OCI-LY7 (cell line): ENCODE measurements around the gene DROSHA. TPM values are rescaled to one million over a fixed set of nuclear protein-coding genes. Genes with fewer than 3 reads are reported as not detected.

Experiments used
- BruUV-seq: library from RNA; stranded (reverse); fragments of 400-500 nt; replicated peaks from 2 replicates; lab custom pipeline; 2021; lab: Mats Ljungman, UMichigan
- CTCF ChIA-PET: fragments of 300-600 bp; sonication (Branson Sonifier 250); formaldehyde crosslinking; loops from one replicate; lab custom pipeline; 2022; ENCODE audit warnings: antibody characterized with exemption; ENCODE audit not compliant: unreplicated experiment; lab: Charles Lee
- POLR2A ChIA-PET: fragments of 300-600 bp; sonication (Branson Sonifier 250); formaldehyde crosslinking; loops from one replicate; lab custom pipeline; 2022; ENCODE audit warnings: antibody characterized with exemption; lab: Charles Lee
- DNase-seq: peaks from one replicate; pipeline ENCODE4 v3.0.0-alpha.2; 2015; ENCODE audit warnings: low spot score
- H2AFZ ChIP-seq: fragments of 200-600 bp; sonication (generic), shearing (Covaris generic); 2 replicates; pipeline ENCODE4 v1.6.1; 2014; ENCODE audit warnings: mild to moderate bottlenecking, antibody characterized with exemption, low read length, moderate library complexity
- H3K27ac ChIP-seq: fragments of 200-600 bp; sonication (generic); 2 replicates; pipeline ENCODE4 v1.5.1; 2014; ENCODE audit warnings: mixed run types, low read depth, mild to moderate bottlenecking, moderate library complexity, low read length, inconsistent platforms; ENCODE audit not compliant: poor library complexity, severe bottlenecking
- H3K36me3 ChIP-seq: fragments of 200-600 bp; sonication (generic); 2 replicates; pipeline ENCODE4 v1.6.1; 2014; ENCODE audit warnings: mild to moderate bottlenecking, antibody characterized with exemption, low read length, moderate library complexity, mixed read lengths; ENCODE audit not compliant: insufficient read depth
- H3K4me1 ChIP-seq: fragments of 200-600 bp; sonication (generic); 2 replicates; pipeline ENCODE4 v1.5.1; 2014; ENCODE audit warnings: mild to moderate bottlenecking, low read length; ENCODE audit not compliant: insufficient read depth, poor library complexity, severe bottlenecking
- H3K4me2 ChIP-seq: fragments of 200-600 bp; sonication (generic); 2 replicates; pipeline ENCODE4 v1.6.1; 2014; ENCODE audit warnings: mild to moderate bottlenecking, low read length
- H3K4me3 ChIP-seq: fragments of 200-600 bp; sonication (generic); 2 replicates; pipeline ENCODE4 v1.5.1; 2014; ENCODE audit warnings: mild to moderate bottlenecking, low read depth, low read length; ENCODE audit not compliant: poor library complexity, severe bottlenecking
- H3K79me2 ChIP-seq: fragments of 200-600 bp; sonication (generic); 2 replicates; pipeline ENCODE4 v1.6.1; 2016; ENCODE audit warnings: low read depth, mild to moderate bottlenecking, low read length, moderate library complexity, mixed read lengths; ENCODE audit not compliant: insufficient read depth
- H3K9me2 ChIP-seq: fragments of 200-600 bp; sonication (generic); 2 replicates; pipeline ENCODE4 v1.6.1; 2016; ENCODE audit warnings: mild to moderate bottlenecking, low read length, mixed read lengths; ENCODE audit not compliant: insufficient read depth
- H3K9me3 ChIP-seq: fragments of 200-600 bp; sonication (generic); 2 replicates; pipeline ENCODE4 v1.6.1; 2014; ENCODE audit warnings: mild to moderate bottlenecking, mixed run types, low read length, mixed read lengths
- H4K20me1 ChIP-seq: fragments of 200-600 bp; sonication (generic); 2 replicates; pipeline ENCODE4 v1.6.1; 2014; ENCODE audit warnings: mild to moderate bottlenecking, antibody characterized with exemption, low read length, moderate library complexity, mixed read lengths; ENCODE audit not compliant: insufficient read depth
- CTCF ChIP-seq: fragments of 200-600 bp; sonication (generic); conservative IDR thresholded peaks from 2 replicates; pipeline ENCODE4 v1.5.1; 2014; ENCODE audit warnings: mild to moderate bottlenecking, antibody characterized with exemption, low read length, moderate library complexity, mixed read lengths
- EZH2phosphoT487 ChIP-seq: fragments of 200-600 bp; sonication (generic); IDR thresholded peaks from 2 replicates; pipeline ENCODE4 v1.6.1; 2018; ENCODE audit warnings: low read depth, borderline replicate concordance, mild to moderate bottlenecking, mixed run types, antibody characterized with exemption, low read length, moderate library complexity, mixed read lengths
- intact Hi-C: fragments of 100-400 bp; cut with micrococcal nuclease; formaldehyde crosslinking; loops from one replicate; pipeline ENCODE4 v1.10.0; 2022; ENCODE audit not compliant: unreplicated experiment
- total RNA-seq, 2 experiments: library from RNA; depleted of rRNA in 1 of 2; stranded (reverse); fragments of >200 nt in 1 of 2; shearing (Covaris generic) in 1 of 2; gene quantifications; 2 replicates each; pipeline ENCODE4 v1.2.3, GENCODE V29; 2014 to 2022

DROSHA gene
- total RNA-seq, 2 experiments from 2014 or later: 56.3 to 92.8 TPM

- POLR2A ChIA-PET: no interaction called here
- peaks cover 87% of the 10 kb centered on the region for H3K36me3 ChIP-seq
These were observed 15.1 kb downstream of the DROSHA start for GRCh38 chr5:31516802-31517201.

GRCh38 chr5:31511305-31511704 is 20.6 kb downstream of the DROSHA start:
- H2AFZ ChIP-seq: no peak overlapping the region
- ChIA-PET POLR2A (no interaction called here), CTCF (no interaction called here)
- H3K79me2 ChIP-seq: no peaks in the 10 kb centered on the region
- no peak overlapping the region for H3K4me2 ChIP-seq
- no peaks in the 10 kb centered on the region for H3K4me1 ChIP-seq
- H3K9me3 ChIP-seq: no peaks in the 10 kb centered on the region
- DNase-seq: no peak
- H3K36me3 ChIP-seq: peaks cover 93% of the 10 kb centered on the region
- TF ChIP-seq EZH2phosphoT487: no peak
- TF ChIP-seq CTCF: no peak
- H4K20me1 ChIP-seq: no peaks in the 10 kb centered on the region
- intact Hi-C loops: no loop called here
- no peak overlapping the region for H3K4me3 ChIP-seq
- no TSS peak for BruUV-seq
- no peak overlapping the region for H3K27ac ChIP-seq
- no peaks in the 10 kb centered on the region for H3K9me2 ChIP-seq

More at GRCh38 chr5:31516802-31517201, 15.1 kb downstream of the DROSHA start:
- Histone ChIP-seq H3K79me2 (no peaks in the 10 kb centered on the region), H3K4me3 (no peak overlapping the region), H3K27ac (no peak overlapping the region), H3K4me1 (no peaks in the 10 kb centered on the region), H3K4me2 (no peak overlapping the region), H4K20me1 (0 out of 2 replicates have a peak, but pooled peaks cover 3% of the 10 kb centered on the region), H3K9me2 (no peaks in the 10 kb centered on the region), H3K9me3 (no peaks in the 10 kb centered on the region), H2AFZ (no peak overlapping the region)
- DNase-seq: no peak
- TF ChIP-seq CTCF: no peak
- TF ChIP-seq EZH2phosphoT487: no peak
- CTCF ChIA-PET: no interaction called here
- no TSS peak for BruUV-seq
- intact Hi-C loops: no loop called here

GRCh38 chr5:31504529-31504928 is 27.4 kb downstream of the DROSHA start:
- Histone ChIP-seq H3K27ac (no peak overlapping the region), H3K9me2 (no peaks in the 10 kb centered on the region), H3K4me2 (no peak overlapping the region), H3K79me2 (no peaks in the 10 kb centered on the region), H3K9me3 (no peaks in the 10 kb centered on the region), H3K4me1 (no peaks in the 10 kb centered on the region), H2AFZ (no peak overlapping the region), H3K36me3 (peaks cover 97% of the 10 kb centered on the region), H3K4me3 (no peak overlapping the region), H4K20me1 (no peaks in the 10 kb centered on the region)
- BruUV-seq: no TSS peak
- DNase-seq: no peak
- intact Hi-C loops: no loop called here
- ChIA-PET CTCF (no interaction called here), POLR2A (no interaction called here)
- TF ChIP-seq CTCF (no peak), EZH2phosphoT487 (no peak)
